Left ventricle myocardium inferior (tissue), 1 donor: Measurements from ENCODE around the gene ANXA8L1. TPM values are rescaled to one million over a fixed set of nuclear protein-coding genes. Genes with fewer than 3 reads are reported as not detected.

Experiments used
- total RNA-seq: library from RNA; stranded (reverse); fragmentation: NEBNext Ultra II Directional; extraction: Animal tissue kit (Norgen Biotek cat#: 25700); gene quantifications from one replicate; pipeline ENCODE4 v1.2.1, GENCODE V29; 2021
- donor health status: DM: no; HTN: yes; CAD: no; lungs with severe emphysema.

The ANXA8L1 gene
- total RNA-seq, 1 donor from 2014 or later = not detected

Other genes with a start within 250 kb of the ANXA8L1 start
- not detected for gene ANTXRL, start 88.8 kb upstream of the ANXA8L1 start, total RNA-seq
- not detected for gene NPY4R, start 90.2 kb downstream of the ANXA8L1 start, total RNA-seq
- gene GPRIN2, start 180.9 kb downstream of the ANXA8L1 start, total RNA-seq = not detected
- 1.9 TPM for gene SYT15, start 203.4 kb downstream of the ANXA8L1 start, total RNA-seq